HG03175 (cell line): Measurements from ENCODE around the gene SOX5.

Experiments
- ATAC-seq: cut with Tn5 transposase; IDR thresholded peaks from one replicate; pipeline ENCODE4 v1.9.1; 2021; ENCODE audit warnings: mild to moderate bottlenecking, moderate library complexity; ENCODE audit not compliant: unreplicated experiment

Gene SOX5

GRCh38 chr12:23621900-23622299 is 327.6 kb downstream of the SOX5 start:
- ATAC-seq, result no peak

GRCh38 chr12:23618718-23619117 is 330.8 kb downstream of the SOX5 start:
- ATAC-seq, result peak; percentile 56

- no peak for ATAC-seq
Measured at GRCh38 chr12:23617749-23618148, 331.7 kb downstream of the SOX5 start.

GRCh38 chr12:23614280-23614679 is 335.2 kb downstream of the SOX5 start:
- ATAC-seq, result no peak

GRCh38 chr12:23611320-23611719 is 338.1 kb downstream of the SOX5 start:
- no peak for ATAC-seq

GRCh38 chr12:23600919-23601318 is 348.6 kb downstream of the SOX5 start:
- ATAC-seq, result no peak

- no peak for ATAC-seq
Measured at GRCh38 chr12:23596568-23596967, 352.9 kb downstream of the SOX5 start.

GRCh38 chr12:23587833-23588559 is 361.5 kb downstream of the SOX5 start:
- no peak for ATAC-seq

GRCh38 chr12:23585782-23586163 is 363.7 kb downstream of the SOX5 start:
- ATAC-seq, result no peak

- no peak for ATAC-seq
Measured at GRCh38 chr12:23585156-23585781, 364.2 kb downstream of the SOX5 start.

- no peak for ATAC-seq
Measured at GRCh38 chr12:23581913-23582312, 367.6 kb downstream of the SOX5 start.

- ATAC-seq, result no peak
Measured at GRCh38 chr12:23579257-23579656, 370.2 kb downstream of the SOX5 start.

GRCh38 chr12:23576372-23576771 is 373.1 kb downstream of the SOX5 start:
- peak; percentile 88 for ATAC-seq

GRCh38 chr12:23569356-23569755 is 380.1 kb downstream of the SOX5 start:
- ATAC-seq, result no peak

GRCh38 chr12:23566133-23566532 is 383.3 kb downstream of the SOX5 start:
- no peak for ATAC-seq

- ATAC-seq, result no peak
Measured at GRCh38 chr12:23564451-23565152, 384.9 kb downstream of the SOX5 start.

GRCh38 chr12:23561364-23562345 is 387.8 kb downstream of the SOX5 start:
- no peak for ATAC-seq

- peak; percentile 91 for ATAC-seq
Measured at GRCh38 chr12:23560611-23561010, 388.9 kb downstream of the SOX5 start.

- no peak for ATAC-seq
Measured at GRCh38 chr12:23559268-23559753, 390.2 kb downstream of the SOX5 start.

- ATAC-seq, result no peak
Measured at GRCh38 chr12:23556661-23557060, 392.8 kb downstream of the SOX5 start.

- no peak for ATAC-seq
Measured at GRCh38 chr12:23555825-23556207, 393.7 kb downstream of the SOX5 start.
